ENCODE results near the gene RALGPS2. TPM values are rescaled to one million over a fixed set of nuclear protein-coding genes. Genes with fewer than 3 reads are reported as not detected.
A peak's percentile ranks its signal among the peaks of the same experiment; 100 is the strongest.

Gene RALGPS2
- total and polyA plus RNA-seq, 2 donors (not counting 1 experiment from before 2014, with no cell fraction given): 59.6 to 251 TPM

DNA sequence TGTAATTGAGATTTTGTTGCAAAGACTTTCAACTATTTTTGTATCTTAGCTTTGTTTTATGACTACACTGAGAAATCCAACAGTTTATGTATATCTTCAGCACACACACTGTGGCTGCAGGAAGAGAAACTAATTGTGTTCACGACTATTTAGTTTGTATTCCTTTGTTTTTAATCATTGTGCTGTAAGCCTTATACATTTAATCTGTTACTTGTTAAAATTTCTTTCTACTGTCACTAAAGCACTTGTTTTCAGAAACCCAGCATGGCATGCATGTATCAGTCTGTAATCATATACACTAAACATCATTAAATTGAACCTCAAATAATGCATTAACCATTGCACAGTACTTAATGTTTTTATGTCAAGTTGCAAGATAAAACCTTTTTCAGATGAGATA lies 145.2 kb downstream of the RALGPS2 start:
- H3K27me3 ChIP-seq (replicated peaks in 1 of 4; ENCODE audit: control extremely low read depth in 1 of 4, control insufficient read depth in 3 of 4, insufficient read depth in 4 of 4, low read length in 3 of 4): no peaks in the 10 kb centered on the region
- Mint-ChIP-seq H3K27ac (no peak overlapping the region), H3K4me1 (peaks cover 49% of the 10 kb centered on the region), H3K27me3 (no peaks in the 10 kb centered on the region), H3K4me3 (no peak overlapping the region), H3K9me3 (ENCODE audit: insufficient read depth) (no peaks in the 10 kb centered on the region)
- ATAC-seq (ENCODE audit: low read depth) (no peak), DNase-seq (no peak)
- CTCF ChIA-PET: interaction anchor here (1.0 to 1.4 kb wide), 3 partner anchors 31 to 337 kb away, joined by 3 to 4 read pairs (median 3); no protein-coding TSS in a partner anchor
- no peaks in the 10 kb centered on the region for H3K9me3 ChIP-seq (ENCODE audit: control extremely low read depth in 1 of 3, control insufficient read depth in 2 of 3, insufficient read depth in 1 of 3, low read length in 2 of 3)
- H3K4me2 ChIP-seq (replicated peaks; ENCODE audit: low read depth, low read length, poor library complexity, severe bottlenecking): no peak overlapping the region
- no peak overlapping the region for H3K4me3 ChIP-seq (ENCODE audit: control extremely low read depth in 1 of 5, extremely low read depth in 1 of 5, insufficient read depth in 1 of 5, low read depth in 2 of 5, low read length in 4 of 5)
- H3K79me2 ChIP-seq (ENCODE audit: control insufficient read depth, insufficient read depth, low read length): peaks cover 40% of the 10 kb centered on the region
- H3K4me1 ChIP-seq (ENCODE audit: control insufficient read depth in 2 of 2, insufficient read depth in 2 of 2, low read length in 2 of 2): peaks cover 0 to 15% of the 10 kb centered on the region in 2 donors
- no peak overlapping the region for H3K9ac ChIP-seq (ENCODE audit: low read length)
- H3K27ac ChIP-seq (ENCODE audit: low read length in 2 of 2): peak overlapping the region in 1 of 2 donors; percentile 42
- H4K20me1 ChIP-seq (ENCODE audit: control insufficient read depth, insufficient read depth, low read length, poor library complexity, severe bottlenecking): peaks cover 7% of the 10 kb centered on the region
- POLR2A ChIA-PET: no interaction called here
- peaks cover 18 to 70% of the 10 kb centered on the region in 2 experiments for H3K36me3 ChIP-seq (replicated peaks in 1 of 2; ENCODE audit: control extremely low read depth in 1 of 2, control insufficient read depth in 1 of 2, extremely low read depth in 1 of 2, insufficient read depth in 2 of 2, low read length in 1 of 2)
- no CpG with 5 or more reads among the region's 1 CpG for WGBS (ENCODE audit: insufficient coverage)
- no peak for TF ChIP-seq EZH2 (IDR thresholded peaks at IDR 0.05; ENCODE audit: borderline replicate concordance, insufficient read depth, low read depth, low read length, poor library complexity, severe bottlenecking)
- TF ChIP-seq, protein P1, sequence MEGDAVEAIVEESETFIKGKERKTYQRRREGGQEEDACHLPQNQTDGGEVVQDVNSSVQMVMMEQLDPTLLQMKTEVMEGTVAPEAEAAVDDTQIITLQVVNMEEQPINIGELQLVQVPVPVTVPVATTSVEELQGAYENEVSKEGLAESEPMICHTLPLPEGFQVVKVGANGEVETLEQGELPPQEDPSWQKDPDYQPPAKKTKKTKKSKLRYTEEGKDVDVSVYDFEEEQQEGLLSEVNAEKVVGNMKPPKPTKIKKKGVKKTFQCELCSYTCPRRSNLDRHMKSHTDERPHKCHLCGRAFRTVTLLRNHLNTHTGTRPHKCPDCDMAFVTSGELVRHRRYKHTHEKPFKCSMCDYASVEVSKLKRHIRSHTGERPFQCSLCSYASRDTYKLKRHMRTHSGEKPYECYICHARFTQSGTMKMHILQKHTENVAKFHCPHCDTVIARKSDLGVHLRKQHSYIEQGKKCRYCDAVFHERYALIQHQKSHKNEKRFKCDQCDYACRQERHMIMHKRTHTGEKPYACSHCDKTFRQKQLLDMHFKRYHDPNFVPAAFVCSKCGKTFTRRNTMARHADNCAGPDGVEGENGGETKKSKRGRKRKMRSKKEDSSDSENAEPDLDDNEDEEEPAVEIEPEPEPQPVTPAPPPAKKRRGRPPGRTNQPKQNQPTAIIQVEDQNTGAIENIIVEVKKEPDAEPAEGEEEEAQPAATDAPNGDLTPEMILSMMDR (IDR thresholded peaks at IDR 0.05): no peak
- intact Hi-C loops (cut with micrococcal nuclease): no loop called here
- H2AFZ ChIP-seq (ENCODE audit: insufficient read depth, low read depth, low read length, poor library complexity, severe bottlenecking): no peak overlapping the region

DNA sequence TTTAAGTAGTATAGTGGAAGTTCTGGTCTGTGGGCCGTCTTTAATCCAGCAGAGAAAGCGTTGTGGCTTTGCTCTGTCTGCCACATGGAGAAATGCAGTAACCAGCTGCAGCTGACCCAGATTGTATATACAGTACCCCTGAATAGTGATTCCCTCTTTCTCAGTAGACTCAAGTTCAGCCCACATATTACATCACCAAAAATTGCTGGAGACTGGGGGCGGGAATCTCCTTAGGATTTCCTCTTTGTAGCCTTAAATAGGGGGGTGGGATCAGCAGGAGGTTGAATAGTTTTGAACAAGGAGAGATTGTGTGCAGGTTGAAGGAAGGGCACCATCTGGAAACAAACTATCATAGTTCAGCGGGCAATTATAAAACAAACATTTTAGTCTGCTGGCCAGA lies 145.9 kb downstream of the RALGPS2 start, which contains the start of gene ANGPTL1:
ANGPTL1 (minus strand) TSS at position 134 of the 400 bp plus-strand sequence. CDS start 5,301 bp downstream, outside the sequence.
- H3K79me2 ChIP-seq (ENCODE audit: control insufficient read depth, insufficient read depth, low read length): peaks cover 37% of the 10 kb centered on the region
- peaks cover 0 to 13% of the 10 kb centered on the region in 2 donors for H3K4me1 ChIP-seq (ENCODE audit: control insufficient read depth in 2 of 2, insufficient read depth in 2 of 2, low read length in 2 of 2)
- H3K9ac ChIP-seq (ENCODE audit: low read length): no peak within 1 kb of the TSS
- ChIA-PET POLR2A (interaction anchor here (0.5 kb wide), 1 partner anchor 265 kb away, joined by 4 read pairs; no protein-coding TSS in a partner anchor), CTCF (interaction anchor here (1.4 to 2.2 kb wide), 3 partner anchors 132 to 338 kb away, joined by 4 to 16 read pairs (median 10); no protein-coding TSS in a partner anchor)
- Mint-ChIP-seq H3K4me3 (no peak within 1 kb of the TSS), H3K4me1 (peaks cover 43% of the 10 kb centered on the region), H3K9me3 (ENCODE audit: insufficient read depth) (no peaks in the 10 kb centered on the region), H3K27ac (peak within 1 kb of the TSS; percentile 85), H3K27me3 (no peaks in the 10 kb centered on the region)
- no peak within 1 kb of the TSS for H3K4me2 ChIP-seq (replicated peaks; ENCODE audit: low read depth, low read length, poor library complexity, severe bottlenecking)
- peaks cover 12% of the 10 kb centered on the region for H4K20me1 ChIP-seq (ENCODE audit: control insufficient read depth, insufficient read depth, low read length, poor library complexity, severe bottlenecking)
- H2AFZ ChIP-seq (ENCODE audit: insufficient read depth, low read depth, low read length, poor library complexity, severe bottlenecking): no peak within 1 kb of the TSS
- no peaks in the 10 kb centered on the region for H3K27me3 ChIP-seq (replicated peaks in 1 of 4; ENCODE audit: control extremely low read depth in 1 of 4, control insufficient read depth in 3 of 4, insufficient read depth in 4 of 4, low read length in 3 of 4)
- H3K27ac ChIP-seq (ENCODE audit: low read length in 2 of 2): peak within 1 kb of the TSS in 1 of 2 donors; percentile 73
- ATAC-seq (ENCODE audit: low read depth) (no peak), DNase-seq (no peak)
- TF ChIP-seq EZH2 (IDR thresholded peaks at IDR 0.05; ENCODE audit: borderline replicate concordance, insufficient read depth, low read depth, low read length, poor library complexity, severe bottlenecking): no peak
- TF ChIP-seq, protein P1 (IDR thresholded peaks at IDR 0.05): no peak
- H3K4me3 ChIP-seq (ENCODE audit: control extremely low read depth in 1 of 5, extremely low read depth in 1 of 5, insufficient read depth in 1 of 5, low read depth in 2 of 5, low read length in 4 of 5): no peak within 1 kb of the TSS
- H3K36me3 ChIP-seq (replicated peaks in 1 of 2; ENCODE audit: control extremely low read depth in 1 of 2, control insufficient read depth in 1 of 2, extremely low read depth in 1 of 2, insufficient read depth in 2 of 2, low read length in 1 of 2): peaks cover 20 to 70% of the 10 kb centered on the region in 2 experiments
- intact Hi-C loops (cut with micrococcal nuclease): no loop called here
- no peaks in the 10 kb centered on the region for H3K9me3 ChIP-seq (ENCODE audit: control extremely low read depth in 1 of 3, control insufficient read depth in 2 of 3, insufficient read depth in 1 of 3, low read length in 2 of 3)
- no CpG with 5 or more reads among the region's 4 CpGs for WGBS (ENCODE audit: insufficient coverage)

Data from B cell (primary cell).